GM10266 (cell line): Measurements from ENCODE around the gene PLCD4.

Source experiments
- DNase-seq: peaks from one replicate; pipeline ENCODE4 v3.0.0; 2012; ENCODE audit errors: extremely low spot score
- TF ChIP-seq, protein P1 (sequence below): IDR thresholded peaks from 2 replicates; pipeline ENCODE4 v1.5.1; 2012; ENCODE audit warnings: mild to moderate bottlenecking, low read depth; ENCODE audit not compliant: control insufficient read depth, insufficient read depth; ENCODE audit errors: missing control alignments

The PLCD4 gene

DNA sequence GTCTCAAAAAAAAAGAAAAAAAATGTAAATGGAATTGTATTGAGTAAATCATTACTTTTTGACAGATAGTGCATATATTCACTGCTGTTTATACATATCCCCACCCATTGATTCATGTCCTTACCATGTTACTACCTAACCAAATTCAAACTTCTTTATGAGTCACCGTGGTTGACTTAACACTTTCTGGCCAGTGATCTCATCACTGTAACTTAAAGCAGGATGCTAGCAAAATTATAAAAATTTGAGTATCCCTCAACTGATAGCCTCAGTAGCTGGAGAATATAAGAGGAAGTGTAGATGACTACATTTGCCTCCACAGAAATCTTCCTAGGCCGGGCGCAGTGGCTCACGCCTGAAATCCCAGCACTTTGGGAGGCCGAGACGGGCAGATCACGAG, 25.6 kb upstream of the PLCD4 start:
- peak; percentile 24 for DNase-seq

DNA sequence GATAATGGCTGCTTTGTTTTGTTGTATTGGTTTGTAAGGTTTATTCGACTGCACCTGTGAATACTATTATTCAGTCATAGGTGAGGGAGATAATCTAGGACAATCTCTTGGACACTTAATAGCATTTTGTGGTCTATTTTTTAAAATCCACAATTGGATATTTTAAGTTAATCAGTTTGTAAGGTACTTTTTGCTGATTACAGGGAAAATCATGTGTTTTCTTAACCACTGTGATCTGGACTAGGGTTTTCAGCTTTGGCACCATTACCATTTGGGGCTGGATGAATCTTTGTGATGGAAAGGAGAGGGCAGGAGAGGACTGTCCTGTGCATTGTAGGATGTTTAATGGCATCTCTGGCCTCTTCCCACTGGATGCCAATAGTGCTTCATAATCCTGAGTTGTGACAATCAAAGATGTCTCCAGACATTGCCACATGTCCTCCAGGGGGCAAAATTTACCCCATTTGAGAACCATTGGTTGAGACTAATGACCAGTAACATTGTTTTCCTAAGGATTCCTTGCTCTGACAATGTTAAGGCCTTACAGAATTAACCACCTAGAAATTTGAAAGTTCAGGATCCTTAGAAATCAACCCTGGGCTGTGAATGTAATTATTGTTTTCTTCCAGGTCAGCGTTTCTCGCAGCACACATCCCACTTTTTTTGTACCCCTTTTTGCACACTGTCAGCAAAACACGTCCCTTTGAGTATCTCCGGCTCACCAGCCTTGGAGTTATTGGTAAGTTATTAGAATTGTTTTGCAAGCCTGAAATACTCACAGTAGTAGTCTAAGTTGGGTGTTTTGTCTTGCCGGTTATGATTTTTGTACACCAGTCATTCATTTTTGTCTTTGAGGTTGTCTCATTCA, 23.5 kb upstream of the PLCD4 start:
- no peak for DNase-seq

More for the DNA sequence above, 25.6 kb upstream of the PLCD4 start:
- TF ChIP-seq, protein P1, sequence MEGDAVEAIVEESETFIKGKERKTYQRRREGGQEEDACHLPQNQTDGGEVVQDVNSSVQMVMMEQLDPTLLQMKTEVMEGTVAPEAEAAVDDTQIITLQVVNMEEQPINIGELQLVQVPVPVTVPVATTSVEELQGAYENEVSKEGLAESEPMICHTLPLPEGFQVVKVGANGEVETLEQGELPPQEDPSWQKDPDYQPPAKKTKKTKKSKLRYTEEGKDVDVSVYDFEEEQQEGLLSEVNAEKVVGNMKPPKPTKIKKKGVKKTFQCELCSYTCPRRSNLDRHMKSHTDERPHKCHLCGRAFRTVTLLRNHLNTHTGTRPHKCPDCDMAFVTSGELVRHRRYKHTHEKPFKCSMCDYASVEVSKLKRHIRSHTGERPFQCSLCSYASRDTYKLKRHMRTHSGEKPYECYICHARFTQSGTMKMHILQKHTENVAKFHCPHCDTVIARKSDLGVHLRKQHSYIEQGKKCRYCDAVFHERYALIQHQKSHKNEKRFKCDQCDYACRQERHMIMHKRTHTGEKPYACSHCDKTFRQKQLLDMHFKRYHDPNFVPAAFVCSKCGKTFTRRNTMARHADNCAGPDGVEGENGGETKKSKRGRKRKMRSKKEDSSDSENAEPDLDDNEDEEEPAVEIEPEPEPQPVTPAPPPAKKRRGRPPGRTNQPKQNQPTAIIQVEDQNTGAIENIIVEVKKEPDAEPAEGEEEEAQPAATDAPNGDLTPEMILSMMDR = no peak

DNA sequence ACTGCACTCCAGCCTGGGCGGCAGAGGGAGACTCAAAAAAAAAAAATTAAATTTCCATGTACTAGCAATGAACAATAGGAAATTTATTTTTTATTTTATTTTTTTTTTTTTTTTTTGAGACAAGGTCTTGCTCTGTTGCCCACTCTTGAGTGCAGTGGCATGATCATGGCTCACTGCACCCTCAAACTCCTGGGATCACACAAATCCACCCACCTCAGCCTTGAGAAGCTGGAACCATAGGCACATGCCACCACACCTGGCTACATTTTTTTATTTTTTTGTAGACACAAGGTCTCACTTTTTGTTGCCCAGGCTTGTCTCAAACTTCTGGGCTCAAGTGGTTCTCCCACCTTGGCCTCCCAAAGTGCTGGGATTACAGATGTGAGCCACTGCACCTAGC, 22.2 kb upstream of the PLCD4 start:
- DNase-seq = no peak
- TF ChIP-seq, protein P1 = no peak

More for the DNA sequence above, 23.5 kb upstream of the PLCD4 start:
- TF ChIP-seq, protein P1 = no peak

DNA sequence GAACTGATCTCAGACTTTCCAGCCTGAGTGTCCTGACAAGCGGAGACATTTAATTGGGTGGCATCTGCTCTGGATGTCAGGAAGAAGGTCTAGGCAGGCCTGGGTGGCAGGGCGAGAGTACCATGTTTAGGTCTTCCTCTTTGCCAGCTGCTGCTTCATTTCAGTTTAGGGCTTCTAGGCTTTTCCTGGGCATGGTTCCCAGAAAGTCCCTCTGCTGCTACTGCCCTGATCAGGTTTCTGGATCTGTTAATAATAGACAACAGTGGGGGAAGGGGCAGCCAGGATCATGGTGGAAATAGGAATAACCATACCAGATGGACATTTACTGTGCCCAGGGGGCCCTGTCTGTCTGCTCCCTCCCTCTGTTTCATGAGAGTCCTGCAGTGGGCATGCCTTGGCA, 2.3 kb upstream of the PLCD4 start:
- no peak for DNase-seq

DNA sequence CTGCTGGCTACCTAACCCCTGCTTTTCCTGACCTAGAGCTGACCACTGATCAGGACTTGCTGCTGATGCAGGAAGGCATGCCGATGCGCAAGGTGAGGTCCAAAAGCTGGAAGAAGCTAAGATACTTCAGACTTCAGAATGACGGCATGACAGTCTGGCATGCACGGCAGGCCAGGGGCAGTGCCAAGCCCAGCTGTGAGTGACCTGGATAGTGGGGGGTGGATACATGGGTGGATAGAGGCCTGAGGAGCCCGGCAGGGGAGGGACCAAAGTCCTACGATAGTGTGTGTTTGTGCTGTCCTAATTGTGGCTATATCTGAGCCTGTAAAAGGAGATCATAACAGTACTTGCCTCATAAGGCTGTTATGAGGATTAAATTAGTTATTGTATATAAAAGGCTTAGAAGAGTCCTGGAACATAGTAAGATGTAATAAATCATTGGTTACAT, 8.2 kb downstream of the PLCD4 start:
- no peak for DNase-seq
- TF ChIP-seq, protein P1 = no peak

More for the DNA sequence above, 2.3 kb upstream of the PLCD4 start:
- TF ChIP-seq, protein P1 = no peak

DNA sequence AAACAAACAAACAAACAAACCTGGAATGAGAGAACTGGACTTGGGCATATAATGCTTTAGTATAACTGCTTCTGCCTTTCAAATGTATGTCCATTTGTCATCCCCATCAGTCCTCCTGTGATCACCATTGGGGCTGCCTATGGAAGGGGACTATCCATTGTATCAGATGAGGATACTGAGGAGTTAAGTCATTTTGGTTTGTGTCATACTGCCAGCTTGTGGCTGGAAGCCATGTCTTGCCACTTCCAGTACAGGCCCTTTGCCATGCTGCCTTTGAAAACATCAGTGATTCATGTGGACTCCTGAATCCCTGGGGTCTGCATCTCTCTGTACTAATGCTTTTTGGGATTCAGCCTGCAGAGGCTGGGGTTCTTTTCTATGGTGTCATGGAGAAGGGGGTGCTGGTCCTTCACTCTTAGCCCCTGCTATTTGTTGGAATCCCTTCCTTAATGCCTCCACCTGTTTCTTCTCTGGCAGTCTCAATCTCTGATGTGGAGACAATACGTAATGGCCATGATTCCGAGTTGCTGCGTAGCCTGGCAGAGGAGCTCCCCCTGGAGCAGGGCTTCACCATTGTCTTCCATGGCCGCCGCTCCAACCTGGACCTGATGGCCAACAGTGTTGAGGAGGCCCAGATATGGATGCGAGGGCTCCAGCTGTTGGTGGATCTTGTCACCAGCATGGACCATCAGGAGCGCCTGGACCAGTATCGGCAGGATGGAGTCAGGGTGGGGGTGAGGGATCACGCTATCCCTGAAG, 10.6 kb downstream of the PLCD4 start:
- TF ChIP-seq, protein P1 = peak; percentile 16
- no peak for DNase-seq
